Activated CD4-positive, alpha-beta memory T cell treated with anti-CD3 and anti-CD28 coated beads for 36 hours (primary cell): Measurements from ENCODE around the gene KDM7A. TPM values are rescaled to one million over a fixed set of nuclear protein-coding genes. Genes with fewer than 3 reads are reported as not detected.

ENCODE experiments used
- CTCF ChIA-PET: fragments of 350-600 bp; sonication (Branson Sonifier 250); formaldehyde crosslinking; loops from one replicate; lab custom pipeline; 2021; ENCODE audit warnings: antibody characterized with exemption, inconsistent platforms; lab: Charles Lee
- POLR2A ChIA-PET: fragments of 350-600 bp; sonication (Branson Sonifier 250); formaldehyde crosslinking; loops from one replicate; lab custom pipeline; 2021; ENCODE audit warnings: antibody characterized with exemption; lab: Charles Lee
- DNase-seq: peaks from one replicate; pipeline ENCODE4 v3.0.0-alpha.2; 2020
- H3K27ac Mint-ChIP-seq: one replicate; pipeline ENCODE4 v1.8.0; 2021; ENCODE audit warnings: mixed read lengths
- H3K27me3 Mint-ChIP-seq: one replicate; pipeline ENCODE4 v1.8.0; 2021; ENCODE audit warnings: mixed read lengths
- H3K36me3 Mint-ChIP-seq: one replicate; pipeline ENCODE4 v1.8.0; 2021; ENCODE audit warnings: mixed read lengths
- H3K4me1 Mint-ChIP-seq: one replicate; pipeline ENCODE4 v1.8.0; 2021; ENCODE audit warnings: low read depth, mixed read lengths
- H3K4me3 Mint-ChIP-seq: one replicate; pipeline ENCODE4 v1.8.0; 2021; ENCODE audit warnings: mild to moderate bottlenecking, mixed read lengths
- H3K9me3 Mint-ChIP-seq: one replicate; pipeline ENCODE4 v1.8.0; 2021; ENCODE audit warnings: mixed read lengths
- intact Hi-C: fragments of 100-400 bp; cut with micrococcal nuclease; formaldehyde crosslinking; loops from one replicate; pipeline ENCODE4 v1.15.1; 2023
- total RNA-seq, 2 experiments: library from RNA; stranded (reverse); gene quantifications; one replicate each; pipeline ENCODE4 v1.2.3, GENCODE V29; 2021

KDM7A gene
- total RNA-seq, 2 experiments from 2014 or later, result 23.4 to 24.5 TPM

- Mint-ChIP-seq H3K36me3 (no peaks in the 10 kb centered on the region), H3K27me3 (no peaks in the 10 kb centered on the region), H3K4me1 (peaks cover 9% of the 10 kb centered on the region), H3K27ac (no peak overlapping the region), H3K9me3 (no peaks in the 10 kb centered on the region), H3K4me3 (no peak overlapping the region)
- ChIA-PET CTCF (interaction anchor here (0.6 kb wide), 1 partner anchor 252 kb away, joined by 3 read pairs; no protein-coding TSS in a partner anchor), POLR2A (no interaction called here)
- DNase-seq, result no peak
- intact Hi-C loops, result no loop called here
Measured at GRCh38 chr7:140079121-140079536, 97.7 kb downstream of the KDM7A start.

- peaks cover 2% of the 10 kb centered on the region for H3K4me1 Mint-ChIP-seq
- H3K27me3 Mint-ChIP-seq, result no peaks in the 10 kb centered on the region
- H3K4me3 Mint-ChIP-seq, result no peak overlapping the region
- intact Hi-C loops, result no loop called here
- ChIA-PET POLR2A (no interaction called here), CTCF (interaction anchor here (0.6 kb wide), 1 partner anchor 253 kb away, joined by 3 read pairs; no protein-coding TSS in a partner anchor)
- H3K27ac Mint-ChIP-seq, result no peak overlapping the region
- H3K9me3 Mint-ChIP-seq, result no peaks in the 10 kb centered on the region
- H3K36me3 Mint-ChIP-seq, result no peaks in the 10 kb centered on the region
- no peak for DNase-seq
Measured at GRCh38 chr7:140078392-140078791, 98.4 kb downstream of the KDM7A start.

DNA sequence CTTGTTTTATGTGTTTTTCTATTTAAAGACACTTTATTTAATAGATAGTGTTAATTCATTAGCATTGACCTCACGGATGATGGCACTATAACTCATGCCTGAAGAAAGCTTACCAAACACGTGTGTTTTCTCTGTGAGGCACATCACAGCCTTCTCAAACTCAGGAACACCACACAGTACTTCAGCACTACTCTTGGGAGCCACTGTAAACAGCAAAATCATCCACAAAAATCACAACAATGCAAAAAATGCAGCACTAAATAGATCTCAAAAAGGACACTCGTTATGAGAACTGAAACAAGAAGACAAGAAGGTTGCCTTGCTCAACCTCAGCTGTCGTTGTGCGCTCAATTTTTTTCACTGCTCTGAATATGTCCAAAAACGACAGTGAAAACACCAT lies 102.0 kb downstream of the KDM7A start:
- Mint-ChIP-seq H3K4me3 (no peak overlapping the region), H3K27ac (no peak overlapping the region), H3K36me3 (no peaks in the 10 kb centered on the region), H3K27me3 (no peaks in the 10 kb centered on the region), H3K4me1 (peaks cover under 1% of the 10 kb centered on the region), H3K9me3 (peaks cover 3% of the 10 kb centered on the region)
- CTCF ChIA-PET, result no interaction called here
- POLR2A ChIA-PET, result no interaction called here
- intact Hi-C loops, result no loop called here
- DNase-seq, result no peak

DNA sequence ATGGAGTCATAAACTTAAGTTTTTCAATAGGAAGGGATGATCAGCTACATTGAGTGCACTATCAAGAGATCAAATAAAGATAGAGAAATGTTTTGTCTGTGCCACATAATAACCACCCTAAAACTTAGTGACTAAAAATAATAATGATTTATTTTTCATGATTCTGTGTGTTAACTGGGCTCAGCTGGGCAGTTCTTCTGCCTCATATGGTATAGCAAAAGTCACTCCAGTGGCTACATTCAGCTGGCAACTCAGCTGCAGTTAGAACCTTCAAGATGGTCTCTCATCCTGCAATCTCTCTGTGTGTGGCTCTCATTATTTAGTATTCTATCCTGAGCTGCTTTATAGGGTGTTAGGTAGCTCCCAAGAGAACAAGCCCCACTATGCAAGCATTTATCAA lies 106.2 kb downstream of the KDM7A start:
- POLR2A ChIA-PET, result no interaction called here
- DNase-seq, result no peak
- Mint-ChIP-seq H3K27ac (no peak overlapping the region), H3K27me3 (no peaks in the 10 kb centered on the region), H3K36me3 (peaks cover 11% of the 10 kb centered on the region), H3K9me3 (peaks cover 27% of the 10 kb centered on the region), H3K4me3 (no peak overlapping the region), H3K4me1 (peaks cover 10% of the 10 kb centered on the region)
- CTCF ChIA-PET, result no interaction called here
- intact Hi-C loops, result no loop called here

DNA sequence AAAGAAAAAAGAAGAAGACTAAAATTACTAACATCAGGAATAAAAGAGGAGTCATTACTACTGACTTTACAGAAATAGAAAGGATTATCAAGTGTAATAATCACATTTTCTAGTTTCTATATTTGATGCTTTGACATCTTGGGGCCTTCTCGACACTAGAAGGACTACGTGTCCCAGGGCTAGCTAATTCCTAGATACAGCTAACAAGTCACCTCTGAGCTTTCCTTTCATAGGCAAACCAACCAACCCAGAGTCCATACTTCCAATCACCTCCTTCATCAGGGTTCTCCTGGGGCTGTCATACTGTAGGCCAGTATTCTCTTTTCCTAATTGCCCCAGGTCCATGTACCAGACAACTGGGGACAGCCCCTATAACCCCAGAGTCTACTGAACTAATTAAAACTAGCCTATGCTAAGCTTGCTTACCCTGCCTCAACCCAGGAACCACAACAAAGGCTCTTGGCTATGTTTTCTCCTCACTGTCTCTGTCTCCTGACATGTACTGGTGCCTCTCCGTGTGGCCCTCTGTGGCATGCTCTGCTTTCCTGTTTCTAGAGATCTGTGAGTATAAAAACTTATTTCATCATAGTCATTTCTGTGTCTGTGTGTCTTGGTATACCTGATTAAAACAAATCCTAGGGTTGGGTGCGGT lies 107.4 kb downstream of the KDM7A start:
- peaks cover 27% of the 10 kb centered on the region for H3K9me3 Mint-ChIP-seq
- intact Hi-C loops, result loop anchor here (10.0 kb wide), 1 partner anchor 295 kb away; the partner anchor contains the start of gene HIPK2
- DNase-seq, result peak; percentile 40

GRCh38 chr7:140068033-140068432 lies 108.8 kb downstream of the KDM7A start:
- POLR2A ChIA-PET, result no interaction called here

More for the DNA sequence above, 107.4 kb downstream of the KDM7A start:
- CTCF ChIA-PET, result no interaction called here
- Mint-ChIP-seq H3K4me1 (peaks cover 10% of the 10 kb centered on the region), H3K27ac (peak overlapping the region; percentile 51), H3K27me3 (no peaks in the 10 kb centered on the region), H3K36me3 (peaks cover 11% of the 10 kb centered on the region), H3K4me3 (no peak overlapping the region)
- POLR2A ChIA-PET, result no interaction called here

GRCh38 chr7:140067052-140067451 lies 109.7 kb downstream of the KDM7A start:
- POLR2A ChIA-PET, result no interaction called here
- H3K27me3 Mint-ChIP-seq, result no peaks in the 10 kb centered on the region
- CTCF ChIA-PET, result no interaction called here
- no peak overlapping the region for H3K27ac Mint-ChIP-seq
- H3K9me3 Mint-ChIP-seq, result peaks cover 27% of the 10 kb centered on the region
- no peak overlapping the region for H3K4me3 Mint-ChIP-seq
- peaks cover 11% of the 10 kb centered on the region for H3K36me3 Mint-ChIP-seq
- peaks cover 10% of the 10 kb centered on the region for H3K4me1 Mint-ChIP-seq
- no peak for DNase-seq
- intact Hi-C loops, result loop anchor here (10.0 kb wide), 1 partner anchor 292 kb away; the partner anchor contains the start of gene HIPK2

More at GRCh38 chr7:140068033-140068432, 108.8 kb downstream of the KDM7A start:
- no peak for DNase-seq
- Mint-ChIP-seq H3K27ac (no peak overlapping the region), H3K4me1 (peaks cover 10% of the 10 kb centered on the region), H3K27me3 (no peaks in the 10 kb centered on the region), H3K9me3 (peaks cover 27% of the 10 kb centered on the region), H3K4me3 (no peak overlapping the region), H3K36me3 (peaks cover 11% of the 10 kb centered on the region)
- CTCF ChIA-PET, result no interaction called here
- intact Hi-C loops, result loop anchor here (10.0 kb wide), 1 partner anchor 293 kb away; the partner anchor contains the start of gene HIPK2

DNA sequence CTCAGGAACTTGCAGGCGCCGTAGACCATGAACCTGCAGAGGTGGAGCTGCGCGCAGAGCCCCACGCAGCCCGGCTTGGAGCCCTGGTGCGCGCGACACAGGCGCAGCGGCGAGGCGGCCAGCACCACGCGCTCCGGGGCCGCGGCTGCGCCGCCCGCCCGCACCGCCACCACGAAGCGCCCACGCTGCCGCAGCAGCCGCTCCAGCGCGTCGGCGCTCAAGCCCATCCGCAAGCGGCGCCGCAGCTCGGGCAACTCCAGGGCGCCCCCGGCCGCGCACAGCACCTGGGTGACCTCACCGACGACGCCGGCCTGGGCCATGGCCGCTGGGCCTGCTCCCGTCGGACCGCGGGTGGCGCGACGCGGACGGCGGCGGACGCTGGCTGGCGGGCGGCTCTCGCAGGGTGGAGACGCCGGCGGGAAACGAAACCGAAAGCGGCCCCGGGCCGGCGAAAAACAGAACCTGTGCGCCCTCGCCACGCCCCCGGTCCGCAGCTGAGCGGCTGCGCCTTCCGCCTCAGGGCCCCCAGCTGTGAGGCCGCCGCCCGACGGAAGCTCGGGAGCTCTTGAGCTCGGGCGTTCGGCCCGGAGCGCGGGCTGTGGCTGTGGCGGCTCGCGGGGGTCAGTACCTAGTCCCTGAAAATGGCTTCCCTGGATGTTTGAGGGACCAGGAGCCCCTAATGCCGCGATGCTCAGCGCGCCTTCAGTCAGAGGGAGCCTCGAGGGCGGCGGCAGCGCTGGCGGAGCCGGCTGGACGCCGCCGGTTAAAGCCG lies 114.1 kb downstream of the KDM7A start, which contains the start of gene PARP12:
PARP12 (minus strand) TSS at position 424 of the 772 bp plus-strand sequence; CDS start at position 320, 104 bp downstream.
- Mint-ChIP-seq H3K36me3 (peaks cover 13% of the 10 kb centered on the region), H3K27me3 (no peaks in the 10 kb centered on the region), H3K9me3 (peaks cover 19% of the 10 kb centered on the region), H3K27ac (peak within 1 kb of the TSS; percentile 42), H3K4me1 (peaks cover 34% of the 10 kb centered on the region), H3K4me3 (peak within 1 kb of the TSS; percentile 80)
- POLR2A ChIA-PET, result interaction anchor here (1.1 to 1.4 kb wide), 3 partner anchors 113 to 313 kb away, joined by 3 to 6 read pairs (median 4); no protein-coding TSS in a partner anchor
- DNase-seq, result peak; percentile 89
- intact Hi-C loops, result loop anchor here (2.0 to 10.0 kb wide), 4 partner anchors 112 to 1490 kb away; partner anchors contain the start of genes AGK and HIPK2
- CTCF ChIA-PET, result interaction anchor here (0.7 to 1.5 kb wide), 4 partner anchors 12 to 1176 kb away, joined by 3 to 4 read pairs (median 3); no protein-coding TSS in a partner anchor

- H3K27ac Mint-ChIP-seq, result peak overlapping the region; percentile 42
- DNase-seq, result peak; percentile 57
- H3K27me3 Mint-ChIP-seq, result no peaks in the 10 kb centered on the region
- H3K4me3 Mint-ChIP-seq, result peak overlapping the region; percentile 80
- peaks cover 10% of the 10 kb centered on the region for H3K36me3 Mint-ChIP-seq
- ChIA-PET CTCF (interaction anchor here (0.7 kb wide), 1 partner anchor 114 kb away, joined by 3 read pairs; no protein-coding TSS in a partner anchor), POLR2A (interaction anchor here (1.1 to 1.4 kb wide), 3 partner anchors 113 to 314 kb away, joined by 3 to 6 read pairs (median 4); no protein-coding TSS in a partner anchor)
- peaks cover 15% of the 10 kb centered on the region for H3K9me3 Mint-ChIP-seq
- intact Hi-C loops, result loop anchor here (2.0 to 10.0 kb wide), 4 partner anchors 113 to 1490 kb away; partner anchors contain the start of genes AGK and HIPK2
- peaks cover 34% of the 10 kb centered on the region for H3K4me1 Mint-ChIP-seq
Measured at GRCh38 chr7:140062118-140062527, 114.7 kb downstream of the KDM7A start.

DNA sequence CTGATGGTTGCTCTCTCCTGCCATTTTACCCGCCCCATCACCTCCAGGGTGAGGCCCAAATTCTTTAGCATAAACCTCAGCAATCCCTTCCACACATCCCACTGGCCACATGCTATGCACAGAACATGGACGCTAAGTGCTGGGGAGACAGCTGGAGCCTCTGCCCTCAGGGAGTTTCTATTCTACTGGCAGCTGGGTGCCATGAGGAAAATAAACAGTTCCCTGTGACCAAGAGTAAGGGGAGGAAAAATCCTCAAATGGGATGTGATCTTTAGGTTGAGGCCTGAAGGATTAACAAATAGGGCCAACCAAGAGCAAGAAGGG lies 115.2 kb downstream of the KDM7A start:
- DNase-seq, result no peak
- peak overlapping the region; percentile 80 for H3K4me3 Mint-ChIP-seq
- peaks cover 9% of the 10 kb centered on the region for H3K36me3 Mint-ChIP-seq
- H3K27ac Mint-ChIP-seq, result no peak overlapping the region
- no peaks in the 10 kb centered on the region for H3K27me3 Mint-ChIP-seq
- H3K4me1 Mint-ChIP-seq, result peaks cover 36% of the 10 kb centered on the region
- H3K9me3 Mint-ChIP-seq, result peaks cover 10% of the 10 kb centered on the region
- POLR2A ChIA-PET, result interaction anchor here (1.0 kb wide), 1 partner anchor 116 kb away, joined by 6 read pairs; no protein-coding TSS in a partner anchor
- CTCF ChIA-PET, result no interaction called here
- intact Hi-C loops, result loop anchor here (2.0 to 10.0 kb wide), 4 partner anchors 23 to 1491 kb away; partner anchors contain the start of genes AGK and HIPK2

DNA sequence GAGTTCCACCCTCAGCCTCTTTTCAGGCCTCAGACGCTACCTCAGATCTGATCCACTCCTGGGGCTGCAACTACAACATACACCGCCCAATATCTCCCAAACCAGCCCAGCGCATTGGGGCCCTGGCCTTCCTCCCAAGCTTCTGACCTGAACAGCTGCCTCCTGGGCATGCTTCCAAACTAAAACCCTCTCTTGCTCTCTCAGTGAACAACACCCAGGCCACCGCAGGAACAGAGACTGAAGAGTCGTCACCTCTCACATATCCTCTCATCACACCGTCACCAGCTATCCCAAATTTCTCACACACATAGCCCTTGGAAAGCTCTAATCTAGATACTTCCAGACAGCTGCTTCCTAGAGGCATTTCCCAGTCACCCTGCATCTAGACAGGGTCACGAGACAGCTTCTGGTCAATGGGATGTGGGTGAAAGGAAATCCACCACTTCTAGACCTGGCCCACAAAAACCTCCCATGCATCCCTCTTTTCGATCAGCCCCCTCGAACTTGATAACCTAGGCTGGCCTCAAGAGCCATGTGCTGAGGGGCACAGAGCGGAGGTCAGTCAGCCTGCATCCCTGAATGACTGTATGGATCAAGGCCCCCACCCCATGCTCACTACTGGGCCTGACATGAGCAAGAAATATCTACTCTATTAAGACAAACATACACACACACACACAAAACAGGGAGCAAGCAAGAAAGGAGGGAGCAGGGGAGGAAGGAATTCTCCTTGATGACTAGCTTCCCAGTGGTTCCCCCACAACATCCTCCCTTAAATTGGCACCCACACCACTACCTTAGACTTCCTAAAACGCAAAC lies 115.8 kb downstream of the KDM7A start:
- ChIA-PET POLR2A (interaction anchor here (1.0 kb wide), 1 partner anchor 116 kb away, joined by 6 read pairs; no protein-coding TSS in a partner anchor), CTCF (no interaction called here)
- intact Hi-C loops, result loop anchor here (2.0 to 10.0 kb wide), 4 partner anchors 24 to 1491 kb away; partner anchors contain the start of genes AGK and HIPK2
- H3K27ac Mint-ChIP-seq, result peak overlapping the region; percentile 19
- no peak for DNase-seq
- H3K9me3 Mint-ChIP-seq, result peaks cover 4% of the 10 kb centered on the region
- H3K4me3 Mint-ChIP-seq, result peak overlapping the region; percentile 80
- peaks cover 37% of the 10 kb centered on the region for H3K4me1 Mint-ChIP-seq
- no peaks in the 10 kb centered on the region for H3K27me3 Mint-ChIP-seq
- peaks cover 9% of the 10 kb centered on the region for H3K36me3 Mint-ChIP-seq
